GM18867 (cell line): Measurements from ENCODE around the gene ATP11A.
"Not testable (repeated sequence)": the region's sequence is repeated elsewhere in the genome, so short reads cannot be mapped to it uniquely, and the experiment has no call there.

Experiments
- ATAC-seq: cut with Tn5 transposase; IDR thresholded peaks from one replicate; pipeline ENCODE4 v1.9.1; 2021; ENCODE audit warnings: mild to moderate bottlenecking, moderate library complexity; ENCODE audit not compliant: unreplicated experiment

The ATP11A gene

GRCh38 chr13:112709316-112709715, 19.5 kb downstream of the ATP11A start:
- ATAC-seq: not testable (repeated sequence)

DNA sequence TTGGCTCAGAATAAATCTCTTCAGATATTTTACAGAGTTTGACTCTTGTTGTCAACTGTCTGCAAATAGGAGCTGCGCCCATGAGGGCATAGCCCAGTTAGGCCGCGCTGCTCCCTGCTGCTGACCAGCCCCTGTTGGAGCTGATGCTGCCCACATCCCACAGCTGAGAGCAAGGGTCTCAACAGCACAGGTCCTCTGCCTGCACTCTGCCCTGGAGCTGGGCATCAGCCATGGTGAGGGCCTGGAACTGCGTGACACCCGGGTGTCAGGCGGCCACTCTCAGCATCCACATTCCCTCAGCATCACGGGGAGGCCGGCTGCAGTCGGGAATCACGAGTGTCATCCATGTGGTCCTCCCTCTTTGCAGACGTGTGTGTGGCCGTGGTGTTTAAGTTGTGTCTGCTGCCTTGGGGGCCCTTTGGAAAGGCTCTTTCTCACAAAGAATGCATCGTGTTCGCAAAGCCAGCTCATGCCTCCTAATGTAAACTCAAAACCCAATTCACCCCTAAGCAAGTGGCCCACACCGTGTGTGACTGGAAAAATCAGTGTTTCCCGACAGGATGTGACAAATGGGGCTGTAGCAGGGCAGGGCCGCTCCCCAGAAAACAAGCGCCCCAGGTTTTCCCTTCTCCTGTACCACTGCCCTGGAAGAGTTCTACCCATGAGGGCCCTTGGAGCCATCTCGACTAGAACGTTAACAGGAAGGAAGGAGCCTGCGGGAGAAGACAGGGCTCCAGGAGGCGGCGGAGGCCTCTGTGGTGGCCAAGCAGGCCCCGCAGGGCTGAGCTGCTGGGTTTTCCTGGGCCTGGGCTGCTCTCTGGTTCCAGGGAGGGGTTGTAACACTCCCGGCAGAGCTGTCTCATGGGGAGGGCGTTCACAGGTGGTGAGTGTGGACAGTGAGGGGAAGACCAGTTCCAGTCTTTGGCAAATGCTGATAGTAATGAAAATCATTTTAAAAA, 20.3 kb downstream of the ATP11A start:
- no peak for ATAC-seq

- no peak for ATAC-seq
These were observed 21.2 kb downstream of the ATP11A start for GRCh38 chr13:112710855-112711527.

DNA sequence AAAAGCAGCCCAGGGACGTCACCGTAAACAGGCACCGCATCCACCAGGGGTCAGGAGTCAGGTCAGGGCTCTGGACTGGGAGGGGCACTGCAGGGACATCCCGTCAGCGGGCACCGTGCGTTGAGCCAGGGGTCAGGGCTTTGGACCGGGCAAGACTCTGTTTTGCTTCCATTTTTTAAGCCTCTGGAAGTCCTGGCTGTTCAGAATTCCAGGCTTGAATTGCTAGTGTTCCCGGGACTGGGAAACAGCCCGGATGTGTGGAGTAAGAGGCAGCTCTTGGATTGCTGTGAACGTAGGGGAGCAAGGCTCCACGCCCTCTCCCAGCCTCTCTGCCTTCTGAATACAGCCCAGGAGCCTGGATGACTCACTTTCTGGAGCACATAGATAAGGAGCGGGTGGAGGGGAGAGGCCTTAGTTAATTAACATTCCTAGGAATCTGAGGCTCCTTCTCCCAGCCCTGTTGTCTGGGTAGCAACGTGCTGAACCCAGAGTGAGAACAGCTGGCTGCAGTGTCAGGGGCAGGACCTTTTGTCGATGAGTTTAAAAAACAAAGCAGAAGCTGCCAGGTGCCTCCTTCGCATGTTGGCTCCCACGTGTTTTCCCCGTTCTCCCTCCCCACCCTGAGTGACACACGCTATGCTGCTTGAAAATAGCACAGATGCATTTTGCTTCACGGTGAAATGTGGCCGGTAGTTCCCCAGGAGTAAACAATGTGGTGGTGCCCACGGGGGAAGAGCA, 21.9 kb downstream of the ATP11A start:
- peak; percentile 54 for ATAC-seq

- no peak for ATAC-seq
These were observed 22.8 kb downstream of the ATP11A start for GRCh38 chr13:112712451-112713207.

- ATAC-seq: no peak
These were observed 23.8 kb downstream of the ATP11A start for GRCh38 chr13:112713517-112714253.

DNA sequence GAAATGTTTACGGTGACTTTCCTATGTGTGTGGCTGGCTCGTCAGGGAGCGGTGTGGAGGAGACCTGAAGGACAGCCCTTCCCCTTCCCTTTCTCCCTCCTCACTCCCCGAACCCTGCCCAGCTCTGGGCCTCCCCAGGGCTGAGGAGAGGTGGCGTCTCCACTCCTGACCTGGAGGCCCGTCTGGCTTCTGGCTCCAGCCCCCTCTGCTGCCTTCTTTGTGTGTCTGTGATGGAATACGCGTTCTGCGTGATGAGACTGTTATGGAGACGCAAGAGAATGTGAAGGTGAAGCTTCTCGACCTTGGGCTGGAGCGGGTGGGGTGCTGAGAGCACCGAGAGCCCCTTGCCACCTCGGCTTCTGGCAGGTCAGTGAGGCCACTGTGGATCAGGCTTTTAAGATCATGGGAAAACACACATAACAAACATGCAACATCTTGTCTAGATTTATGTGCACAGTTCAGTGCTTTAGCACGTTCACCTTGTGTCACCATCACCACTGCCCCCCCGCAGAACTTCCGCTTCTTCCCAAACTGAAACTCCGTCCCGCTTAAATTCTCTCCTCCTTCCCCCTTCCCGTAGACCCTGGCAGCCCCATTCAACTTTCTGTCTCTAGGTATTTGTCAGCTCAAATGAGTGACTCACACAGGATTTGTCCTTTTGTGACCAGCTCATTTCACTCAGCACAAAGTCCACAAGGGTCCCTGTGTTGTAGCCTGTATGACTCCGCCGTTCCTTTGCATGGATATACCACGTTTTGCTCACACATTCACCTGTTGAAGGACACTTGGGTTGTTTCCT, 24.7 kb downstream of the ATP11A start:
- no peak for ATAC-seq

DNA sequence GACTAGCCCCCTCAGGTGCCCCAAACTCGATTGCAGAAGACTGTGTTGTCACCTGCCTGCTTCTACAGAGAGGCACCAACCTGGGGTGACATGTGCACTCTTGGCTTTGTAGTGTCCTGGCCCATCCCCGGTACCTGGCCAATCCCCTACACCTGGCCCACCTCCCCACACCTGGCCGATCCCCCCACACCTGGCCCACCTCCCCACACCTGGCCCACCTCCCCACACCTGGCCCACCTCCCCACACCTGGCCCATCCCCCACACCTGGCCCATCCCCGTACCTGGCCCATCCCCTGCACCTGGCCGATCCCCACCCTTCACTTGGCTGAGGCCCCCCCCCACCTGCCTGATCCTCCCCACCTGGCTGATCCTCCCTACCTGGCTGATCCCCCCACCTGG, 25.4 kb downstream of the ATP11A start:
- ATAC-seq: no peak

GRCh38 chr13:112715715-112716460, 26.1 kb downstream of the ATP11A start:
- ATAC-seq: no peak

GRCh38 chr13:112716461-112716820, 26.6 kb downstream of the ATP11A start:
- no peak for ATAC-seq

- no peak for ATAC-seq
These were observed 27.1 kb downstream of the ATP11A start for GRCh38 chr13:112716841-112717520.

GRCh38 chr13:112718318-112718717, 28.5 kb downstream of the ATP11A start:
- ATAC-seq: no peak

DNA sequence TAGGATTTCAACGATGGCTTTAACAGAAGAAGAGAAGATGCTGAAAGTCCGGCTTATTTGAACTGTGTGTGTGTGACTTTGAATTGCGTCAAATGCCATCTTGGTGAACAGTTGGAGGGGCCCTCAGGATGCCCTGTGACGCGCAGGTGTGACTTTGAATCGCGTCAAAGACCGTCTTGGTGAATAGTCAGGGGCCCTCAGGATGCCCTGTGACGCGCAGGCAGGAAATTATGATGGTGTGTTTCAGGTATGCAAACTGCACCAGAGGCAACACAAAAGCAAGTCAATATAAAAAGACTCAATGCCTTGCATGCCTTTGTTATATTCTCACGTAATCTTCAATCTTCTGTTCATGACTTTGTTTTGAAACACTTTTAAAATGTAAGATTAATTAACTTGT, 29.2 kb downstream of the ATP11A start:
- ATAC-seq: no peak

DNA sequence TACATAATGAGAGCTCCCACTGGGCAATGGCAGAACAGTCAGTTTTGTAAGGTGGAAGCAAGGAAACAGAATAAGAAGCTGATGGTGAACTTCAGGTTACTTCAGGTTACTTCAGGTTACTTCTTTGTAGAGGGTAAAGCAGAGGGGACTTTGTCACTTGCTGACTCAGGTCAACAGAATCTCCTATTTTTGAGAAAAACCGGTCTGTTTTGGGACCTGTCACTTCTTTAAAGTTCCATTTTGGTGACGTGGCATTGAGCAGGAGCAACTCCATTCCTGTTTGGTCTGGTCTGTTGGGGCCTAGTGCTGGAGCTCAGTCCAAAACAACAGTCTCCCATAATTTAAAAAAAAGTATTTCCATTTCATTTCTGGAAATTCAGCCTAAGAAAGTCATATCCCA, 29.7 kb downstream of the ATP11A start:
- no peak for ATAC-seq

GRCh38 chr13:112720251-112720650, 30.4 kb downstream of the ATP11A start:
- no peak for ATAC-seq

- no peak for ATAC-seq
These were observed 31.0 kb downstream of the ATP11A start for GRCh38 chr13:112720814-112721197.

GRCh38 chr13:112721198-112722104, 31.6 kb downstream of the ATP11A start:
- ATAC-seq: no peak
